A673 (cell line): ENCODE data around the gene EMC6.

ENCODE experiments used
- EZH2 ChIP-seq: fragments of 200-600 bp; sonication (generic); IDR thresholded peaks from 2 replicates; pipeline ENCODE4 v1.6.1; 2017; ENCODE audit warnings: borderline replicate concordance, low read depth, mild to moderate bottlenecking, mixed read lengths, antibody characterized with exemption, low read length; ENCODE audit not compliant: poor library complexity, severe bottlenecking
- TF ChIP-seq, protein P1 (sequence below): fragments of 300-800, 200-600 bp; sonication (generic); conservative IDR thresholded peaks from 2 replicates; pipeline ENCODE4 v1.5.1; 2017; ENCODE audit warnings: low read depth, mild to moderate bottlenecking, antibody characterized with exemption, low read length, moderate library complexity, mixed read lengths

GRCh38 chr17:3692346-3692745 is 23.7 kb downstream of the EMC6 start:
- TF ChIP-seq, protein P1, sequence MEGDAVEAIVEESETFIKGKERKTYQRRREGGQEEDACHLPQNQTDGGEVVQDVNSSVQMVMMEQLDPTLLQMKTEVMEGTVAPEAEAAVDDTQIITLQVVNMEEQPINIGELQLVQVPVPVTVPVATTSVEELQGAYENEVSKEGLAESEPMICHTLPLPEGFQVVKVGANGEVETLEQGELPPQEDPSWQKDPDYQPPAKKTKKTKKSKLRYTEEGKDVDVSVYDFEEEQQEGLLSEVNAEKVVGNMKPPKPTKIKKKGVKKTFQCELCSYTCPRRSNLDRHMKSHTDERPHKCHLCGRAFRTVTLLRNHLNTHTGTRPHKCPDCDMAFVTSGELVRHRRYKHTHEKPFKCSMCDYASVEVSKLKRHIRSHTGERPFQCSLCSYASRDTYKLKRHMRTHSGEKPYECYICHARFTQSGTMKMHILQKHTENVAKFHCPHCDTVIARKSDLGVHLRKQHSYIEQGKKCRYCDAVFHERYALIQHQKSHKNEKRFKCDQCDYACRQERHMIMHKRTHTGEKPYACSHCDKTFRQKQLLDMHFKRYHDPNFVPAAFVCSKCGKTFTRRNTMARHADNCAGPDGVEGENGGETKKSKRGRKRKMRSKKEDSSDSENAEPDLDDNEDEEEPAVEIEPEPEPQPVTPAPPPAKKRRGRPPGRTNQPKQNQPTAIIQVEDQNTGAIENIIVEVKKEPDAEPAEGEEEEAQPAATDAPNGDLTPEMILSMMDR, result peak; percentile 19; the same call in 1 of the 2 replicates
- TF ChIP-seq EZH2, result no peak
